Peyer's patch (tissue), 4 donors: ENCODE data around the gene YEATS2. TPM values are rescaled to one million over a fixed set of nuclear protein-coding genes. Genes with fewer than 3 reads are reported as not detected.

Experiments used
- DNase-seq, 3 donors: peaks; one replicate each; pipeline ENCODE4 v3.0.0-alpha.2; 2017 to 2019
- H3K27ac ChIP-seq, 4 donors: fragments of 200-600 bp; sonication (generic); one replicate each; pipeline ENCODE4 v1.5.1; 2016 to 2019
- H3K27me3 ChIP-seq, 2 donors: fragments of 200-600 bp; sonication (generic); one replicate each; pipeline ENCODE4 v1.5.1; 2019
- H3K36me3 ChIP-seq, 3 donors: fragments of 200-600 bp; sonication (generic); one replicate each; pipeline ENCODE4 v1.5.1; 2016 to 2019
- H3K4me1 ChIP-seq, 4 donors: fragments of 200-600 bp; sonication (generic); one replicate each; pipeline ENCODE4 v1.5.1; 2016 to 2019
- H3K4me3 ChIP-seq, 4 donors: fragments of 200-600 bp; sonication (generic); 1 replicate in 3 of 4; 2 replicates in 1 of 4; pipeline ENCODE4 v1.5.1; 2016 to 2019; ENCODE audit warnings: mild to moderate bottlenecking in 1 of 4
- H3K9me3 ChIP-seq, 4 donors: fragments of 200-600 bp; sonication (generic); one replicate each; pipeline ENCODE4 v1.5.1; 2016 to 2019; ENCODE audit warnings: mild to moderate bottlenecking in 1 of 4
- CTCF ChIP-seq, 6 experiments: fragments of 450-650 bp in 4 of 6; fragments of 200-600 bp in 2 of 6; sonication (generic) in 1 of 6; IDR thresholded peaks; one replicate each; pipeline ENCODE4 v1.5.1; 2017 to 2019; ENCODE audit warnings: antibody characterized with exemption in 6 of 6, mild to moderate bottlenecking in 3 of 6, moderate library complexity in 1 of 6
- POLR2A ChIP-seq, 2 donors: fragments of 450-650 bp; IDR thresholded peaks; one replicate each; pipeline ENCODE4 v1.5.1; 2017; ENCODE audit warnings: antibody characterized with exemption in 2 of 2, mild to moderate bottlenecking in 2 of 2, moderate library complexity in 2 of 2
- total RNA-seq, 4 donors: library from RNA; depleted of rRNA; stranded (reverse); fragments of >200 nt; gene quantifications; one replicate each; pipeline ENCODE4 v1.1.0, GENCODE V29; 2016

YEATS2 gene
- total RNA-seq, 4 donors from 2014 or later, result 24.3 to 56.9 (median 27.7) TPM

GRCh38 chr3:183692436-183692835, 5.2 kb upstream of the YEATS2 start:
- TF ChIP-seq POLR2A (IDR thresholded peaks at IDR 0.05) (no peak), CTCF (IDR thresholded peaks at IDR 0.05) (no peak)

GRCh38 chr3:183695569-183696364, 1.8 kb upstream of the YEATS2 start:
- Histone ChIP-seq H3K27me3 (no peaks in the 10 kb centered on the region), H3K4me1 (peaks cover 0 to 14% (median 2%) of the 10 kb centered on the region in 4 donors), H3K27ac (no peak overlapping the region), H3K36me3 (no peaks in the 10 kb centered on the region), H3K4me3 (no peak overlapping the region), H3K9me3 (no peaks in the 10 kb centered on the region)
- TF ChIP-seq CTCF (IDR thresholded peaks at IDR 0.05) (no peak), POLR2A (IDR thresholded peaks at IDR 0.05) (no peak)
- DNase-seq, result no peak

More at GRCh38 chr3:183692436-183692835, 5.2 kb upstream of the YEATS2 start:
- DNase-seq, result no peak
- Histone ChIP-seq H3K9me3 (no peaks in the 10 kb centered on the region), H3K4me1 (peaks cover 0 to 4% (median 0%) of the 10 kb centered on the region in 4 donors), H3K4me3 (no peak overlapping the region), H3K27ac (no peak overlapping the region), H3K27me3 (no peaks in the 10 kb centered on the region), H3K36me3 (no peaks in the 10 kb centered on the region)

GRCh38 chr3:183697123-183697609, 431 bp upstream of the YEATS2 start:
- H3K4me3 ChIP-seq, result peak overlapping the region; percentile 84 to 99 (median 98)
- H3K27ac ChIP-seq, result peak overlapping the region; percentile 89 to 92 (median 92)
- TF ChIP-seq POLR2A (IDR thresholded peaks at IDR 0.05) (no peak), CTCF (IDR thresholded peaks at IDR 0.05) (peak in 1 of 6 experiments; percentile 26)
- no peak for DNase-seq
- H3K27me3 ChIP-seq, result no peaks in the 10 kb centered on the region
- no peaks in the 10 kb centered on the region for H3K9me3 ChIP-seq
- no peaks in the 10 kb centered on the region for H3K36me3 ChIP-seq
- H3K4me1 ChIP-seq, result peaks cover 0 to 14% (median 2%) of the 10 kb centered on the region in 4 donors

GRCh38 chr3:183698318-183698751, 738 bp downstream of the YEATS2 start:
- TF ChIP-seq POLR2A (IDR thresholded peaks at IDR 0.05), result no peak
- no peak for TF ChIP-seq CTCF (IDR thresholded peaks at IDR 0.05)
- Histone ChIP-seq H3K36me3 (no peaks in the 10 kb centered on the region), H3K4me1 (peaks cover 0 to 14% (median 2%) of the 10 kb centered on the region in 4 donors), H3K9me3 (no peaks in the 10 kb centered on the region), H3K27ac (peak overlapping the region; percentile 89 to 92 (median 92)), H3K4me3 (peak overlapping the region; percentile 84 to 99 (median 98)), H3K27me3 (no peaks in the 10 kb centered on the region)
- peak; percentile 32 to 57 (median 54) for DNase-seq

- H3K4me1 ChIP-seq, result peaks cover 0 to 14% (median 2%) of the 10 kb centered on the region in 4 donors
- H3K27me3 ChIP-seq, result no peaks in the 10 kb centered on the region
- H3K36me3 ChIP-seq, result no peaks in the 10 kb centered on the region
- H3K9me3 ChIP-seq, result no peaks in the 10 kb centered on the region
- TF ChIP-seq CTCF (IDR thresholded peaks at IDR 0.05) (no peak), POLR2A (IDR thresholded peaks at IDR 0.05) (no peak)
- peak overlapping the region; percentile 2 to 92 (median 90) for H3K27ac ChIP-seq
- DNase-seq, result peak in 2 of 3 donors; percentile 41 to 51
- peak overlapping the region; percentile 84 to 99 (median 98) for H3K4me3 ChIP-seq
Measured at GRCh38 chr3:183698756-183699155, 1.2 kb downstream of the YEATS2 start.
